CD4-positive, alpha-beta memory T cell (primary cell): ENCODE data around the gene APCDD1. TPM values are rescaled to one million over a fixed set of nuclear protein-coding genes. Genes with fewer than 3 reads are reported as not detected.

Source experiments
- CTCF ChIA-PET: fragments of 350-600 bp; sonication (Branson Sonifier 250); formaldehyde crosslinking; loops from one replicate; lab custom pipeline; 2021; ENCODE audit warnings: inconsistent platforms; ENCODE audit not compliant: partially characterized antibody; lab: Charles Lee
- POLR2A ChIA-PET: fragments of 350-600 bp; sonication (Branson Sonifier 250); formaldehyde crosslinking; loops from one replicate; lab custom pipeline; 2021; ENCODE audit not compliant: partially characterized antibody; lab: Charles Lee
- DNase-seq, 5 donors: peaks; one replicate each; pipeline versions ENCODE4 v3.0.0 to v3.0.0-alpha.2; 2020 to 2022; ENCODE audit warnings: mixed read lengths in 1 of 5
- H3K27ac ChIP-seq: one replicate; pipeline ENCODE4 v1.7.0; 2013; ENCODE audit warnings: low read depth, low read length
- H3K27me3 ChIP-seq: 2 replicates; pipeline ENCODE4 v1.7.0; 2013; ENCODE audit warnings: mild to moderate bottlenecking, low read length, moderate library complexity; ENCODE audit not compliant: insufficient read depth
- H3K36me3 ChIP-seq: 2 replicates; pipeline ENCODE4 v1.7.0; 2013; ENCODE audit warnings: mild to moderate bottlenecking, low read length, moderate library complexity; ENCODE audit not compliant: insufficient read depth
- H3K4me1 ChIP-seq: 2 replicates; pipeline ENCODE4 v1.7.0; 2013; ENCODE audit warnings: mild to moderate bottlenecking, low read length, moderate library complexity; ENCODE audit not compliant: insufficient read depth
- H3K4me3 ChIP-seq, 2 donors: one replicate each; pipeline ENCODE4 v1.7.0; 2013; ENCODE audit warnings: low read length in 2 of 2, mild to moderate bottlenecking in 1 of 2
- H3K9me3 ChIP-seq, 2 donors: one replicate each; pipeline ENCODE4 v1.7.0; 2013; ENCODE audit warnings: low read length in 2 of 2, control low read depth in 1 of 2; ENCODE audit not compliant: control insufficient read depth in 1 of 2
- H3K27ac Mint-ChIP-seq, 7 donors: one replicate each; pipeline ENCODE4 v1.8.0; 2020 to 2021; ENCODE audit warnings: mixed read lengths in 7 of 7, mild to moderate bottlenecking in 6 of 7, inconsistent platforms in 3 of 7, moderate library complexity in 3 of 7
- H3K27me3 Mint-ChIP-seq, 2 donors: one replicate each; pipeline ENCODE4 v1.8.0; 2020 to 2021; ENCODE audit warnings: mixed read lengths in 2 of 2
- H3K36me3 Mint-ChIP-seq, 2 donors: one replicate each; pipeline ENCODE4 v1.8.0; 2020 to 2021; ENCODE audit warnings: mixed read lengths in 2 of 2, inconsistent platforms in 1 of 2, mild to moderate bottlenecking in 1 of 2
- H3K4me1 Mint-ChIP-seq, 4 donors: one replicate each; pipeline ENCODE4 v1.8.0; 2020 to 2021; ENCODE audit warnings: mixed read lengths in 4 of 4, mild to moderate bottlenecking in 1 of 4
- H3K4me3 Mint-ChIP-seq, 8 donors: one replicate each; pipeline ENCODE4 v1.8.0; 2020 to 2021; ENCODE audit warnings: mixed read lengths in 8 of 8, mild to moderate bottlenecking in 7 of 8, moderate library complexity in 6 of 8, inconsistent platforms in 3 of 8
- H3K9me3 Mint-ChIP-seq, 8 donors: one replicate each; pipeline ENCODE4 v1.8.0; 2020 to 2021; ENCODE audit warnings: mixed read lengths in 8 of 8, mild to moderate bottlenecking in 5 of 8, inconsistent platforms in 3 of 8, moderate library complexity in 1 of 8
- intact Hi-C: fragments of 100-400 bp; cut with micrococcal nuclease; formaldehyde crosslinking; loops from one replicate; pipeline ENCODE4 v1.15.1; 2023
- polyA plus RNA-seq, 2 donors: library from polyadenylated mRNA; unstranded; fragments of 300-500 nt; fragmentation: Illumina TruSeq; gene quantifications; one replicate each; pipeline ENCODE4 v1.2.3, GENCODE V29; 2021
- total RNA-seq, 2 experiments: library from RNA; stranded (reverse); gene quantifications; one replicate each; pipeline ENCODE4 v1.2.3, GENCODE V29; 2021

Gene APCDD1
- total and polyA plus RNA-seq, 4 experiments from 2014 or later = not detected

DNA sequence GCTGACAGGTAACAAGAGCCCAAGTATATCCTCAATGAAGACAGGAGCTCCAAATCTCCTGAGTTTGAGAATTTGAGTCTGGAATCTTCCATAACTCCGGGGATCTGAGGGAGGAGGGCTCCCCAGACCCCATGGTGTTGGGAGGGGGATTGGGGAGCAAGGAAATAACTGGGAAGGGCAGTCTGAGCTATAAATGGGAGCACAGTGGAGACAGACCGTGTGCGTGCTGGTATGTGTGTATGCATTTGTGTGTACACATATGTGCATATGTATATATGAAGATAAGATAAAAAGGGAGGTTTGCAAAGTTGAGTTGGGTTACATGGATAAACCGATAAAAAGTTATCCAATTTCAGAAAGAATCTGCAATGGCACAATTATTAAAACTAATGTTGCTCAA is 2.3 kb downstream of the APCDD1 start:
- H3K4me3 Mint-ChIP-seq = no peak overlapping the region
- ChIA-PET POLR2A (no interaction called here), CTCF (no interaction called here)
- peaks cover 0 to 4% (median 0%) of the 10 kb centered on the region in 8 donors for H3K9me3 Mint-ChIP-seq
- H3K4me3 ChIP-seq = no peak overlapping the region
- intact Hi-C loops = no loop called here
- no peaks in the 10 kb centered on the region for H3K36me3 ChIP-seq
- H3K27ac Mint-ChIP-seq = no peak overlapping the region
- H3K9me3 ChIP-seq = no peaks in the 10 kb centered on the region
- H3K27ac ChIP-seq = no peak overlapping the region
- peaks cover 41 to 42% of the 10 kb centered on the region in 2 donors for H3K27me3 Mint-ChIP-seq
- no peaks in the 10 kb centered on the region for H3K36me3 Mint-ChIP-seq
- DNase-seq = no peak
- no peaks in the 10 kb centered on the region for H3K4me1 ChIP-seq
- H3K27me3 ChIP-seq = peaks cover 5% of the 10 kb centered on the region
- H3K4me1 Mint-ChIP-seq = peaks cover 0 to 9% (median under 1%) of the 10 kb centered on the region in 4 donors

DNA sequence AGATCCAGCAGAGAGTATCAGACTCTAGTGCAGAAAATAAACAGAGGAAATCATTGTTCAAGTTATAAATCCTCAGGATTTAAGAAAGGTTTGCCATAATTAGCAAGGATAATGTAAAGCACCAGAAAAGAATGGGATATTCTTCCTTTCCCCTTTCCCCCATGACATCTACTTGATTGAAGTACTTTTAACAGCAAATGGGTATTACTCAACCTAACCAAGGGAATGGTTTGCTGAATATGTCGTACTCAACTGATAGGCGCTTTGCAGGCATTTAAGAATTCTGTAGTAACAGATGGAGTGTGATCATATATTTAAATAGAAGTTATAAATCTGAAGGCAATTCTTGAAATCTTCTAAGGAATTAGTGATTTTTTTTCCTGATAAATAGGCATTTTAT is 2.7 kb downstream of the APCDD1 start:
- POLR2A ChIA-PET = no interaction called here

DNA sequence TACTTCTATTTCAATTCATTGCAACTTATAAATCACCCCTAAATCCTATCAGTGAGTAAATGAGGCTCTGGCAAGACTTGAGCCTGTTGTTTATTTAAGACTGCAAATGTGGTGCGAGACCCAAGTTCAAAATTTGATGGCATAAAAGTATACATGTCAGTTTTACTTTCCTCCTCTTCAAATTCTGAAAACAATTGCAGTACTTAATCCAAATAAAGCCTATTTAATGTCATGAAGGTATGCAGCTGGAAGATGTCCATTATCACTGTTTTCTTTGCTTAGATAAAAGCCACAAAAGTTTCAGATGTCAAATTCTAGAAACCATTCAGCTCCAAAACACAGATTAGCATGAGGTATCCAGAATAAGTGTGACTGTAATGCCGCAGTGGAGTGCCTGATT is 3.3 kb downstream of the APCDD1 start:
- Mint-ChIP-seq H3K4me3 (no peak overlapping the region), H3K27ac (no peak overlapping the region), H3K9me3 (peaks cover 0 to 3% (median 0%) of the 10 kb centered on the region in 8 donors), H3K4me1 (peaks cover 0 to 9% (median under 1%) of the 10 kb centered on the region in 4 donors), H3K27me3 (peaks cover 34% of the 10 kb centered on the region in 2 donors), H3K36me3 (no peaks in the 10 kb centered on the region)
- DNase-seq = no peak
- H3K36me3 ChIP-seq = no peaks in the 10 kb centered on the region
- CTCF ChIA-PET = no interaction called here
- H3K27me3 ChIP-seq = peaks cover 5% of the 10 kb centered on the region
- H3K9me3 ChIP-seq = no peaks in the 10 kb centered on the region
- H3K27ac ChIP-seq = no peak overlapping the region
- intact Hi-C loops = no loop called here
- no peaks in the 10 kb centered on the region for H3K4me1 ChIP-seq
- no peak overlapping the region for H3K4me3 ChIP-seq
- POLR2A ChIA-PET = no interaction called here

More for the DNA sequence above, 2.7 kb downstream of the APCDD1 start:
- H3K4me1 ChIP-seq = no peaks in the 10 kb centered on the region
- Mint-ChIP-seq H3K27me3 (peaks cover 37 to 39% of the 10 kb centered on the region in 2 donors), H3K27ac (no peak overlapping the region), H3K9me3 (peaks cover 0 to 3% (median 0%) of the 10 kb centered on the region in 8 donors), H3K36me3 (no peaks in the 10 kb centered on the region), H3K4me1 (peaks cover 0 to 9% (median under 1%) of the 10 kb centered on the region in 4 donors), H3K4me3 (no peak overlapping the region)
- no peaks in the 10 kb centered on the region for H3K9me3 ChIP-seq
- H3K36me3 ChIP-seq = no peaks in the 10 kb centered on the region
- no peak for DNase-seq
- H3K27me3 ChIP-seq = peaks cover 5% of the 10 kb centered on the region
- intact Hi-C loops = no loop called here
- no peak overlapping the region for H3K4me3 ChIP-seq
- no peak overlapping the region for H3K27ac ChIP-seq
- CTCF ChIA-PET = no interaction called here

DNA sequence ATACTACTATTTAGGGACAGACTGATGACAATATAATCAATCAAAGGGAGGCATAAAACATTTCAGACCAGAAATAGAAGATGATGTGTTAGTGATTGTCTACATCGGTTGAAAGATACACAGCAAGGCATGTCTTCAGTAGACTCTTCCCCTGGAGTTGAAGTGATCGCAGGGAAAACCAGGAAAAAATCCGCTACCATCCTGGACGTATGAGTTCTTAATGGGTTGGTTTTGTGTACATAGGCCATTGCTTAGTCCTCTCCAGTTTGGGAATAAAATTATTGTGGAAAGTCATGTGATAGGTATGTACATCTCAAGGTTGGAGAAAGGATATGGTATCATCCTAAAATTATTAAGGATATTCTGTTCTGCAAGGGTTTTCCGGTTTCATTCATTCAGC is 4.3 kb downstream of the APCDD1 start:
- Mint-ChIP-seq H3K9me3 (peaks cover 0 to 6% (median 0%) of the 10 kb centered on the region in 8 donors), H3K4me3 (no peak overlapping the region), H3K27ac (no peak overlapping the region), H3K27me3 (peaks cover 28 to 30% of the 10 kb centered on the region in 2 donors), H3K4me1 (peaks cover 0 to 9% (median under 1%) of the 10 kb centered on the region in 4 donors), H3K36me3 (no peaks in the 10 kb centered on the region)
- H3K4me1 ChIP-seq = no peaks in the 10 kb centered on the region
- H3K36me3 ChIP-seq = no peaks in the 10 kb centered on the region
- H3K27ac ChIP-seq = no peak overlapping the region
- intact Hi-C loops = no loop called here
- H3K4me3 ChIP-seq = no peak overlapping the region
- H3K27me3 ChIP-seq = peaks cover 5% of the 10 kb centered on the region
- DNase-seq = no peak
- H3K9me3 ChIP-seq = no peaks in the 10 kb centered on the region
- POLR2A ChIA-PET = no interaction called here
- CTCF ChIA-PET = no interaction called here

DNA sequence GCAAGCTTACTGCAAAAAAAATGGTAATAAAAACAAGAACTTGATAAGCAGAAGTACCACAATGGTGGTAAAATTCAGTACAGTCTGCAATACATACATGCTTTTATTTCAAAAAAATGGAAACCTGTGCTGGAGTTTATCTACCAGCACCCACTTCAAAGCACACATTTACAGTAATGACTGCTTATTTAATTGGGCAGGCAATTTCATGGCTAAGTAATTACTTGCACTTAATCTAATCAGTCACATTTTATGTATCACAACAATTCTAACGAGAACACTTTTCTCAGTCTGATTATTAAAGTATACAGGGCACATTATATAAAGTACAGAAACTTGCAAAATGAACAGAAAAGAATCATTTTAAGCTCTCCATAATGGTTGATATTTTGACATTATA is 5.2 kb downstream of the APCDD1 start:
- Histone ChIP-seq H3K27me3 (peaks cover 5% of the 10 kb centered on the region), H3K4me1 (no peaks in the 10 kb centered on the region), H3K9me3 (no peaks in the 10 kb centered on the region), H3K36me3 (no peaks in the 10 kb centered on the region), H3K4me3 (no peak overlapping the region), H3K27ac (no peak overlapping the region)
- no peak for DNase-seq
- Mint-ChIP-seq H3K27ac (no peak overlapping the region), H3K27me3 (peaks cover 28 to 32% of the 10 kb centered on the region in 2 donors), H3K4me1 (peaks cover 0 to 9% (median under 1%) of the 10 kb centered on the region in 4 donors), H3K4me3 (no peak overlapping the region), H3K36me3 (no peaks in the 10 kb centered on the region), H3K9me3 (peaks cover 0 to 6% (median 0%) of the 10 kb centered on the region in 8 donors)
- CTCF ChIA-PET = no interaction called here
- intact Hi-C loops = no loop called here
- POLR2A ChIA-PET = no interaction called here

DNA sequence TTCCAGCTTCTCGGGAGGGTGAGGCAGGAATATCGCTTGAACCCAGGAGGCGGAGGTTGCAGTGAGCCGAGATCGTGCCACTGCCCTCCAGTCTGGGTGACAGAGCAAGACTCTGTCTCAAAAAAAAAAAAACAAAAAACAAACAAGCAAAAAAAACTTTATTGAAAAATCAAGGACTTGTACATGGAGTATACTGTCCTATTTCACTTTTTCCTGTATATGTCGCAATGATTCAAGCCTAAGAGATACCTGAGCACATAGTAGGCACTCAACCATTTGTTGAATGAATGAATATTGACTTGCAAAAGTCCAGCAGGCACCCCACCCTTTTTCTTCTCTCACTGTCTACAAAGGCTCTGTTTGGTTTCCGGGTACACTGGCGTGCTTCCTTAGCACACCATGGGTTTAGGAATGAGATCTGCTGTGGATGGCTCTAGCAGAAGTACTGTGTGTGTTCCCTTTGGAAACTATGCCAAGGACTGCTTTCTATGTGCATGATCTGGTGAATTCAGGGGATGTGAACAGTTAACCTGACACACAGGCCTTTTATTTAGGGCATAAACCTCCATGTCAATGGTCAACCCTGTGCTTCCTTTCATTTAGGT is 6.1 kb downstream of the APCDD1 start:
- Histone ChIP-seq H3K4me1 (no peaks in the 10 kb centered on the region), H3K27me3 (peaks cover 2% of the 10 kb centered on the region), H3K9me3 (no peaks in the 10 kb centered on the region), H3K27ac (no peak overlapping the region), H3K36me3 (no peaks in the 10 kb centered on the region), H3K4me3 (no peak overlapping the region)
- H3K4me1 Mint-ChIP-seq = peaks cover 0 to 4% (median under 1%) of the 10 kb centered on the region in 4 donors
- H3K9me3 Mint-ChIP-seq = peaks cover 0 to 6% (median 0%) of the 10 kb centered on the region in 8 donors
- no peak overlapping the region for H3K27ac Mint-ChIP-seq
- intact Hi-C loops = no loop called here
- peaks cover 24 to 33% of the 10 kb centered on the region in 2 donors for H3K27me3 Mint-ChIP-seq
- H3K36me3 Mint-ChIP-seq = no peaks in the 10 kb centered on the region
- ChIA-PET POLR2A (no interaction called here), CTCF (no interaction called here)
- H3K4me3 Mint-ChIP-seq = no peak overlapping the region
- DNase-seq = no peak

DNA sequence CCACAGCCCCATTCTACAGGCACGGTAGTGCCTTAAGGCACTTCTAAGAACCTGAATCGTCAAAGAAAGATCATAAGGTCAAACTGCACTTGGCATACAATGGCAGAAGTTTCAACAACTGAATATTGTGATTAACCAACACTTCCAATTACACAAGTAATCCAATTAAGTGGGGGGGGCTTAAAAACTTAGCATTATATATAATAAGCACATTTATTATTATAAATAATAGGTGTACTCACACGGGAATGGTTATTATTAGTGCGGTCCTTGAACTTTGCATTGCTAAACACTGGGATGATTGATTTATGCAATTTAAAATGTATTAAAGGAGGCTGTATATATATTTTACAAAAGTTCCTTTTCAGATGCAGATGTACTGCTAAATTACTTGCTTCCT is 7.6 kb downstream of the APCDD1 start:
- no peak for DNase-seq
- Mint-ChIP-seq H3K9me3 (peaks cover 0 to 6% (median 0%) of the 10 kb centered on the region in 8 donors), H3K4me3 (no peak overlapping the region), H3K27me3 (peaks cover 12 to 24% of the 10 kb centered on the region in 2 donors), H3K4me1 (no peaks in the 10 kb centered on the region), H3K27ac (no peak overlapping the region), H3K36me3 (no peaks in the 10 kb centered on the region)
- no peaks in the 10 kb centered on the region for H3K4me1 ChIP-seq
- H3K36me3 ChIP-seq = no peaks in the 10 kb centered on the region
- no peak overlapping the region for H3K27ac ChIP-seq
- no peak overlapping the region for H3K4me3 ChIP-seq
- ChIA-PET CTCF (no interaction called here), POLR2A (no interaction called here)
- H3K9me3 ChIP-seq = no peaks in the 10 kb centered on the region
- intact Hi-C loops = no loop called here
- H3K27me3 ChIP-seq = no peaks in the 10 kb centered on the region
